Endothelial cell (in vitro differentiated cells): ENCODE results near the gene MGRN1. TPM values are rescaled to one million over a fixed set of nuclear protein-coding genes. Genes with fewer than 3 reads are reported as not detected.

Source experiments
- DNase-seq: peaks from one replicate; pipeline ENCODE4 v3.0.0; 2021; ENCODE audit warnings: low spot score
- H3K27ac Mint-ChIP-seq: one replicate; pipeline ENCODE4 v1.8.0; 2021; ENCODE audit warnings: mixed read lengths, inconsistent platforms; ENCODE audit not compliant: unreplicated experiment
- H3K27me3 Mint-ChIP-seq: one replicate; pipeline ENCODE4 v1.8.0; 2021; ENCODE audit warnings: mild to moderate bottlenecking, moderate library complexity, mixed read lengths, inconsistent platforms; ENCODE audit not compliant: unreplicated experiment
- H3K36me3 Mint-ChIP-seq: one replicate; pipeline ENCODE4 v1.8.0; 2021; ENCODE audit warnings: mild to moderate bottlenecking, low read depth, mixed read lengths, inconsistent platforms; ENCODE audit not compliant: unreplicated experiment
- H3K4me1 Mint-ChIP-seq: one replicate; pipeline ENCODE4 v1.8.0; 2021; ENCODE audit warnings: mild to moderate bottlenecking, mixed read lengths, inconsistent platforms; ENCODE audit not compliant: unreplicated experiment
- H3K4me3 Mint-ChIP-seq: one replicate; pipeline ENCODE4 v1.8.0; 2021; ENCODE audit warnings: mild to moderate bottlenecking, mixed read lengths, inconsistent platforms; ENCODE audit not compliant: unreplicated experiment
- H3K9me3 Mint-ChIP-seq: one replicate; pipeline ENCODE4 v1.8.0; 2021; ENCODE audit warnings: mixed read lengths, inconsistent platforms; ENCODE audit not compliant: unreplicated experiment
- CTCF ChIP-seq: fragments of 200-600 bp; sonication (generic); IDR thresholded peaks from one replicate; pipeline ENCODE4 v1.5.0; 2021; ENCODE audit warnings: antibody characterized with exemption; ENCODE audit not compliant: unreplicated experiment
- total RNA-seq: library from RNA; stranded (reverse); fragmentation: NEBNext Ultra II Directional; extraction: Animal tissue kit (Norgen Biotek cat#: 25700); gene quantifications from one replicate; pipeline ENCODE4 v1.2.1, GENCODE V29; 2021; ENCODE audit not compliant: unreplicated experiment

Gene MGRN1
- total RNA-seq, 1 donor from 2014 or later = 82.5 TPM

GRCh38 chr16:4608704-4608980 lies 16.0 kb upstream of the MGRN1 start:
- TF ChIP-seq CTCF = no peak
- peaks cover 4% of the 10 kb centered on the region for H3K27me3 Mint-ChIP-seq
- no peaks in the 10 kb centered on the region for H3K4me1 Mint-ChIP-seq
- H3K36me3 Mint-ChIP-seq = peaks cover 3% of the 10 kb centered on the region
- H3K27ac Mint-ChIP-seq = no peak overlapping the region
- H3K9me3 Mint-ChIP-seq = no peaks in the 10 kb centered on the region
- H3K4me3 Mint-ChIP-seq = peak overlapping the region; percentile 25
- no peak for DNase-seq

DNA sequence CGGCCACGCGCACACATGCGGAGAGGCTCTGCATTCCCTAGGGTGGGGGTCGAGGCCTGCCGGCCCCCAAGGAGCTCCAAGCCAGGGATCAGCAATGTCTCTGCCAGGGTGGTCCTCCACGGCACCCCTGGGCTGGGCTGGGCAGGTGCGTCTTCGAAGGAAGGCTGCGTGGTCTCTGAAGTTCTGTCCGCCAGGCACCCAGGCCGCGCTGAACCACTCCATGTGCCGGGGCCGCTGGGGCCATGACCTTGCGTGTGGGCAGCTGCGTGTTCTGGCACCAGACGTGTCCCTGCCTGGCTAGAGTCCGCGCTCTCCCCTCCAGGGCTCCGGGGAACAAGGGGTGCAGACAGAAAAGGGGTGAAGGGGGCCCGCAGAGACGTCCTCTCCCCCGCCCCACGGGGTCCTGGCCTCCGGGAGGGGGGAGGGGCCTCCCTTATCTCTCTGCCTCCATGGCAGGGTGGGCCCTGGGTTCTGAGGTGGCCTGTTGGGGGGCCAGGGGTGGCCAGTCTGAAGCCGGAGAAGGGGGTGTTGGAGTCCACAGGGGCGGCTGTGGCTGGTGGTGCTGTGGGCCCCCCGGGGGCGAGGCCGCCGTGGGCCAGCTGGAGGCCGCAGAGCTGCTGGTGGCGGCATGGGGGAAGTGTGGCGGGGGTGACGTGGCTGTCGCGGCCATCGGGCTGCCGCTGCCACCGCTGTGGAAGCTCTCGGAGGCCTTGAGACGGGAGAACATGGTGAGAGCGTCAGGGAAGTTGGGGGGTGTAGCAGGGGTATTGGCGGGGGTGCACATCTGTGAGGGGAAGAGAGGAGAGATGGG lies 15.2 kb upstream of the MGRN1 start:
- TF ChIP-seq CTCF = no peak
- Mint-ChIP-seq H3K4me3 (no peak overlapping the region), H3K27ac (no peak overlapping the region), H3K9me3 (no peaks in the 10 kb centered on the region), H3K27me3 (peaks cover 4% of the 10 kb centered on the region), H3K4me1 (no peaks in the 10 kb centered on the region), H3K36me3 (peaks cover 3% of the 10 kb centered on the region)
- no peak for DNase-seq

GRCh38 chr16:4610011-4611005 lies 14.3 kb upstream of the MGRN1 start:
- no peaks in the 10 kb centered on the region for H3K4me1 Mint-ChIP-seq
- H3K4me3 Mint-ChIP-seq = no peak overlapping the region
- peaks cover 3% of the 10 kb centered on the region for H3K36me3 Mint-ChIP-seq
- no peak overlapping the region for H3K27ac Mint-ChIP-seq
- DNase-seq = no peak
- no peaks in the 10 kb centered on the region for H3K9me3 Mint-ChIP-seq
- peaks cover 4% of the 10 kb centered on the region for H3K27me3 Mint-ChIP-seq
- TF ChIP-seq CTCF = no peak

- DNase-seq = no peak
- H3K4me3 Mint-ChIP-seq = no peak overlapping the region
- no peak for TF ChIP-seq CTCF
Measured at GRCh38 chr16:4611337-4612021, 13.1 kb upstream of the MGRN1 start.

More at GRCh38 chr16:4611337-4612021, 13.1 kb upstream of the MGRN1 start:
- Mint-ChIP-seq H3K27ac (no peak overlapping the region), H3K36me3 (no peaks in the 10 kb centered on the region), H3K4me1 (peaks cover 1% of the 10 kb centered on the region), H3K9me3 (no peaks in the 10 kb centered on the region), H3K27me3 (peaks cover 9% of the 10 kb centered on the region)
